Natural killer cell (primary cell): ENCODE measurements around the gene RAB42. TPM values are rescaled to one million over a fixed set of nuclear protein-coding genes. Genes with fewer than 3 reads are reported as not detected.
"Not testable (repeated sequence)": the region's sequence is repeated elsewhere in the genome, so short reads cannot be mapped to it uniquely, and the experiment has no call there.

Experiments used
- ATAC-seq, 3 donors: fragments of 150-1000 bp in 2 of 3; fragments of 200-7000 bp in 1 of 3; cut with Tn5 transposase; 1 replicate in 1 of 3; 2 replicates in 2 of 3; pipeline ENCODE4 v1.10.0; 2021; ENCODE audit warnings: mild to moderate bottlenecking in 2 of 3, moderate library complexity in 2 of 3
- DNase-seq, 2 donors: peaks; one replicate each; pipeline versions ENCODE4 v3.0.0 to v3.0.0-alpha.2; 2013 to 2021; ENCODE audit warnings: mixed read lengths in 1 of 2
- H3K27ac ChIP-seq: one replicate; pipeline ENCODE4 v1.5.1; 2013; ENCODE audit warnings: mild to moderate bottlenecking, low read length
- H3K27me3 ChIP-seq: one replicate; pipeline ENCODE4 v1.6.1; 2013; ENCODE audit warnings: low read length; ENCODE audit not compliant: control insufficient read depth, insufficient read depth
- H3K36me3 ChIP-seq: one replicate; pipeline ENCODE4 v1.6.1; 2013; ENCODE audit warnings: low read length; ENCODE audit not compliant: control insufficient read depth, insufficient read depth
- H3K4me1 ChIP-seq: one replicate; pipeline ENCODE4 v1.6.1; 2013; ENCODE audit warnings: low read length; ENCODE audit not compliant: control insufficient read depth, insufficient read depth
- H3K4me3 ChIP-seq: one replicate; pipeline ENCODE4 v1.5.1; 2013; ENCODE audit warnings: low read length
- H3K9me3 ChIP-seq: one replicate; pipeline ENCODE4 v1.6.1; 2013; ENCODE audit warnings: low read length; ENCODE audit not compliant: control insufficient read depth, insufficient read depth
- H3K27ac Mint-ChIP-seq, 2 donors: one replicate each; pipeline ENCODE4 v1.8.0; 2022; ENCODE audit warnings: mild to moderate bottlenecking in 2 of 2, mixed read lengths in 2 of 2, moderate library complexity in 1 of 2
- H3K27me3 Mint-ChIP-seq, 2 donors: one replicate each; pipeline ENCODE4 v1.8.0; 2022; ENCODE audit warnings: low read depth in 2 of 2, mixed read lengths in 2 of 2
- H3K36me3 Mint-ChIP-seq: one replicate; pipeline ENCODE4 v1.8.0; 2022; ENCODE audit warnings: mixed read lengths
- H3K4me1 Mint-ChIP-seq, 2 donors: one replicate each; pipeline ENCODE4 v1.8.0; 2022; ENCODE audit warnings: mixed read lengths in 2 of 2
- H3K4me3 Mint-ChIP-seq: one replicate; pipeline ENCODE4 v1.8.0; 2022; ENCODE audit warnings: mild to moderate bottlenecking, moderate library complexity, mixed read lengths
- H3K9me3 Mint-ChIP-seq, 2 donors: one replicate each; pipeline ENCODE4 v1.8.0; 2022; ENCODE audit warnings: mixed read lengths in 2 of 2
- CTCF ChIP-seq: fragments of 200-600 bp; IDR thresholded peaks from one replicate; pipeline ENCODE4 v1.8.0; 2022; ENCODE audit warnings: antibody characterized with exemption
- WGBS: methylation state at CpG from one replicate; pipeline ENCODE4 v1.1.7; 2013; ENCODE audit warnings: missing lambda C conversion rate; ENCODE audit not compliant: insufficient coverage; 5-methylcytosine and 5-hydroxymethylcytosine counted together
- intact Hi-C: fragments of 100-400 bp; cut with micrococcal nuclease; formaldehyde crosslinking; loops from one replicate; pipeline ENCODE4 v1.14.2; 2022
- total RNA-seq, 4 donors: library from RNA; stranded (reverse); fragments of 120-200 nt in 1 of 4; gene quantifications; one replicate each; pipeline versions ENCODE4 v1.2.3 to v1.2.4, GENCODE V29; 2013 to 2022

Gene RAB42
- total RNA-seq, 3 donors from 2014 or later (not counting 1 experiment from before 2014, with no cell fraction given): 0.38 TPM; not detected in 2

GRCh38 chr1:28565040-28565439, 27.0 kb upstream of the RAB42 start:
- ATAC-seq (no peak), DNase-seq (no peak)
- peaks cover 65% of the 10 kb centered on the region for H3K36me3 ChIP-seq
- no peaks in the 10 kb centered on the region for H3K4me1 Mint-ChIP-seq
- 96% methylated on average over 7 of the region's 7 CpGs for WGBS
- no peaks in the 10 kb centered on the region for H3K27me3 Mint-ChIP-seq
- no peak overlapping the region for H3K27ac ChIP-seq
- no peak overlapping the region for H3K27ac Mint-ChIP-seq
- TF ChIP-seq CTCF: no peak
- H3K4me3 ChIP-seq: no peak overlapping the region
- H3K9me3 Mint-ChIP-seq: no peaks in the 10 kb centered on the region
- H3K27me3 ChIP-seq: no peaks in the 10 kb centered on the region
- intact Hi-C loops: no loop called here
- no peaks in the 10 kb centered on the region for H3K9me3 ChIP-seq
- no peak overlapping the region for H3K4me3 Mint-ChIP-seq
- no peaks in the 10 kb centered on the region for H3K36me3 Mint-ChIP-seq
- no peaks in the 10 kb centered on the region for H3K4me1 ChIP-seq

GRCh38 chr1:28565726-28566125, 26.3 kb upstream of the RAB42 start:
- H3K27ac Mint-ChIP-seq: no peak overlapping the region
- no peak overlapping the region for H3K4me3 Mint-ChIP-seq
- intact Hi-C loops: no loop called here
- no peaks in the 10 kb centered on the region for H3K36me3 Mint-ChIP-seq
- WGBS: 99% methylated on average over 6 of the region's 6 CpGs
- DNase-seq (no peak), ATAC-seq (no peak)
- TF ChIP-seq CTCF: no peak
- no peak overlapping the region for H3K27ac ChIP-seq
- peaks cover 59% of the 10 kb centered on the region for H3K36me3 ChIP-seq
- H3K4me3 ChIP-seq: no peak overlapping the region
- no peaks in the 10 kb centered on the region for H3K27me3 ChIP-seq
- H3K9me3 Mint-ChIP-seq: no peaks in the 10 kb centered on the region
- H3K9me3 ChIP-seq: no peaks in the 10 kb centered on the region
- H3K27me3 Mint-ChIP-seq: no peaks in the 10 kb centered on the region
- H3K4me1 Mint-ChIP-seq: no peaks in the 10 kb centered on the region
- no peaks in the 10 kb centered on the region for H3K4me1 ChIP-seq

- H3K27ac ChIP-seq: no peak overlapping the region
- Mint-ChIP-seq H3K4me1 (no peaks in the 10 kb centered on the region), H3K9me3 (no peaks in the 10 kb centered on the region), H3K4me3 (no peak overlapping the region), H3K27ac (no peak overlapping the region), H3K36me3 (peaks cover 5% of the 10 kb centered on the region), H3K27me3 (no peaks in the 10 kb centered on the region)
- H3K9me3 ChIP-seq: no peaks in the 10 kb centered on the region
- ATAC-seq (no peak), DNase-seq (no peak)
- peaks cover 57% of the 10 kb centered on the region for H3K36me3 ChIP-seq
- intact Hi-C loops: no loop called here
- no peaks in the 10 kb centered on the region for H3K4me1 ChIP-seq
- WGBS: 93% methylated on average over 2 of the region's 2 CpGs
- no peak for TF ChIP-seq CTCF
- H3K4me3 ChIP-seq: no peak overlapping the region
- H3K27me3 ChIP-seq: no peaks in the 10 kb centered on the region
Observed at GRCh38 chr1:28566931-28567330, 25.1 kb upstream of the RAB42 start.

GRCh38 chr1:28571911-28572310, 20.2 kb upstream of the RAB42 start:
- H3K9me3 ChIP-seq: no peaks in the 10 kb centered on the region
- H3K4me3 ChIP-seq: no peak overlapping the region
- no peaks in the 10 kb centered on the region for H3K27me3 Mint-ChIP-seq
- no peaks in the 10 kb centered on the region for H3K4me1 Mint-ChIP-seq
- H3K4me3 Mint-ChIP-seq: no peak overlapping the region
- peaks cover 44% of the 10 kb centered on the region for H3K36me3 ChIP-seq
- H3K4me1 ChIP-seq: no peaks in the 10 kb centered on the region
- H3K36me3 Mint-ChIP-seq: peaks cover 6% of the 10 kb centered on the region
- intact Hi-C loops: no loop called here
- H3K9me3 Mint-ChIP-seq: no peaks in the 10 kb centered on the region
- H3K27me3 ChIP-seq: no peaks in the 10 kb centered on the region
- no peak overlapping the region for H3K27ac Mint-ChIP-seq
- ATAC-seq (no peak), DNase-seq (no peak)
- no peak for TF ChIP-seq CTCF
- no peak overlapping the region for H3K27ac ChIP-seq
- 99% methylated on average over 4 of the region's 4 CpGs for WGBS

GRCh38 chr1:28572891-28573290, 19.2 kb upstream of the RAB42 start:
- DNase-seq, H3K27me3 ChIP-seq, H3K36me3 Mint-ChIP-seq, H3K9me3 ChIP-seq, ATAC-seq, H3K4me1 ChIP-seq, intact Hi-C loops, H3K4me3 Mint-ChIP-seq, H3K4me1 Mint-ChIP-seq, H3K27ac ChIP-seq, H3K9me3 Mint-ChIP-seq, H3K27me3 Mint-ChIP-seq, H3K4me3 ChIP-seq, H3K27ac Mint-ChIP-seq: not testable (repeated sequence)
- peaks cover 45% of the 10 kb centered on the region for H3K36me3 ChIP-seq
- WGBS: 92% methylated on average over 10 of the region's 12 CpGs
